Measurements from ENCODE around the gene UBE2G1.

UBE2G1 gene

GRCh38 chr17:4334332-4334731 lies 32.1 kb downstream of the UBE2G1 start:
- DNase-seq (ENCODE audit: low spot score) = no peak

- DNase-seq (ENCODE audit: low spot score) = no peak
Measured at GRCh38 chr17:4333041-4333440, 33.4 kb downstream of the UBE2G1 start.

- no peak for DNase-seq (ENCODE audit: low spot score)
Measured at GRCh38 chr17:4332296-4332970, 34.0 kb downstream of the UBE2G1 start.

DNA sequence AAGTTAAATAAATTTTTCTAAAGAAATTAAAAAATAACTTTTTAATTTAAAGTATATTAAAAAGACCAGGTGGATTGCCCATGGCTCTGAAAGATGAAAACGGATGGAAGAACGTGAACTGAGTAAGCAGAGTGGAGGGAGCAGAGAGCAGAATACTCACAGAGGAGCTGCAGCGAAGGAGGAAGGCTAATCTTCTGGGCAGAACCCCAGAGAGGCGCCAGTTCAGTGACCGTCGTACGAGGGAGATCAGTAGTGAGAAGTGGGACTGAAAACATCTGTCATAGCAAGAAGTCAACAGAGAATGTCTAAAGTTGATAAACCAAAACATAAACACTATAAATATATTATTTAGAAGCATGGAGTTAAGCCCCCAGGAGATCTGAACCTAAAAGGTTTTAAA lies 34.9 kb downstream of the UBE2G1 start:
- no peak for DNase-seq (ENCODE audit: low spot score)

- no peak for DNase-seq (ENCODE audit: low spot score)
Measured at GRCh38 chr17:4329838-4330237, 36.6 kb downstream of the UBE2G1 start.

DNA sequence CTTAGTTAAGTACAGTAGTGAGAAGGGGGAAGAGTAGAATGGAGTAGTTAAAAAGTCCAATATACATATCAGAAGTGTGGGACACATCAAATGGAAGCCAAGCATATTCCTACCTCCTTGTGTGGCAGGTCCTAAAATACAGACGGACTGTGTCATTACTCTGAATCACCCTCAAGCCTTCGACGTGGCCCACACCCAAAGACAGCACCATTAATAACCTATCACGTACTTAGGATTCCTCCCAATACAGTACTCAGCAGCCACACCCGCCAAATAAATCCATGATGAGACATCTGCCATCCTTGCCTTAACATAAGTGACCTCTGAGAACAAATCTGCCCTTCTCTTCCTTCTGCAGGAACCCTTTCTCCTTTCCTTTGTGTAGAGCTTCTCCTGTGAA lies 38.9 kb downstream of the UBE2G1 start:
- DNase-seq (ENCODE audit: low spot score) = no peak

DNA sequence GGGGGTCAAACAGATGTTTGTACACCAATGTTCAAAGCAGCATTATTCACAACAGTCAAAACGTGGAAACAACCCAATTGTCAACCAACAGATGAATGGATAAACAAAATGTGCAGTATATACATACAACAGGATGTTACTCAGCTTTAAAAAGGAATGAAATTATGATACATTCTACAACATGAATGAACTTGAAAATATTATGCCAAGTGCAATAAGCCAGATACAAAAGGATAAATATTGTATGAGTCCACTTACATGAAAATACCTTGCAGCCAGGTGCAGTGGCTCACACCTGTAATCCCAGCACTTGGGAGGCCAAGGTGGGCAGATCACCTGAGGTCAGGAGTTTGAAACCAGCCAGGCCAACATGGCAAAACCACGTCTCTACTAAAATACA lies 39.9 kb downstream of the UBE2G1 start:
- DNase-seq (ENCODE audit: low spot score) = no peak

GRCh38 chr17:4326112-4326511 lies 40.4 kb downstream of the UBE2G1 start:
- no peak for DNase-seq (ENCODE audit: low spot score)

DNA sequence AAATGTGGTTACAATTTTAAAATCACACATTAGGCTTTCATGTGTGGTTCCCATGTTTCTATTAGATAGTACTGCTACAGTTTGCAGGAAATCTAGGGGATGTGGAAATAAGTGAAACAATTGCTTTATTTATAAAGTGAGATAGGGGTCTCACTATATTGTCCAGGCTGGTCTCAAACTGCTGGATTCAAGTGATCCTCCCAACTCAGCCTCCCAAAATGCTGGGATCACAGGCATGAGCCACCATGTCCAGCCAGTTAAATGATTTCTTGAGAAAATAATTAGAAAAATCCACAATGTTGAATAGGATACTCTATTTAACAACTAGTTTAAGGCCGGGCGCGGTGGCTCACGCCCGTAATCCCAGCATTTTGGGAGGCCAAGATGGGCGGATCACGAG lies 42.0 kb downstream of the UBE2G1 start:
- no peak for DNase-seq (ENCODE audit: low spot score)

- no peak for DNase-seq (ENCODE audit: low spot score)
Measured at GRCh38 chr17:4319221-4319620, 47.3 kb downstream of the UBE2G1 start.

DNA sequence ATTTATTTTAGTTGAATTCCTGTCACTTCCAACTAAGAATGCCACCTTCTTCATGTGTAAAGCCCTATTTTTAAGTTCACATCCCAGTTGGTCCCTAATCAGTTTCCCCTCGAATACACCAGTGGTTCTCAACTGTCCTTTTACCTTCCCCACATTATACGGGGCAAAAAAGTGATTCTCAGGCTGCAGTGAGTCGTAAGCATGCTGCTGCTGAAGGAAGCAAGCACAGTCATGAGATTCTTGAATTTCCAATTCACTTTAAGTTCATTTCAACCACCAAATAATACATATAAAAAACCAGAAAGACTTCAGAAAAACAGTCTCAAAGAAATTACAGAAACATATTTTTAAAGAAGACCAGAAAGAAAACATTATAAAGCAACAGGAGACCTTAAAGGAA lies 47.9 kb downstream of the UBE2G1 start:
- no peak for DNase-seq (ENCODE audit: low spot score)

DNA sequence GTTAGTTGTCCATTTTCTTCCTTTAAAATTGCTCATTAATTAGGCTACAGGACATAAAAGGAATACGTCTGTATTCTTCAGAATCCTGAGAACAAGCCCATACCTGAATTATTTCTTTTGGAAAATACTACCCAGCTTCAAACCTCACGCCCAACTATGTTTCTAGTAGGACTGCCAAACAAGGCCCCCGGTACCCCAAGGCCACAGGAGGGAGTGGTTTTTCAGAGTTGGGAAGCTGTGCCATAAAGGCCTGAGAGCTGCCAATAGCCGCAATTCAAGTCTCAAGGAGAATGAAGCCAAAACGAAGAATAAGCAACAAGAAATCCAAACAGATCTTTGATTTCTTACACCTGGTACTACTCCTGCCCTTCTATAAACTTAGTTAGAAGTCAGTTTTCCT lies 48.3 kb downstream of the UBE2G1 start:
- no peak for DNase-seq (ENCODE audit: low spot score)

DNA sequence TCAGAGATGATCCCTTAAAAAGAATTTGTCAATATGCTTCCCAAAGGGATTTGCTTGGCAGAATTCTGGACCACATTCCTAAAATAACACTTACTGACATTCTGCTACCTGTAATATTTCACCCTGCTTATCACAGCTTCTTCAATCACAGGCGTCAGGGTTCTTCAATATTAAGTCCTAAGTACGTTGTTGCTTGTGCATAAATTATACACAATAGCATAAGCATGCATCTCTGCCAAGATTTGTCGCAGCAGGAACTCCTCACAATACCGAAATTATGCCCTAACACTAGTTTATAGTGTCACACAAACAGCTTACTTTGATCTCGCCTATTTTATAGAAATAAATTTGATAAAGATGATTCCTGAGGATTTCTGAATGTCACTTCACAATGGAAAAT lies 48.9 kb downstream of the UBE2G1 start:
- no peak for DNase-seq (ENCODE audit: low spot score)

- no peak for DNase-seq (ENCODE audit: low spot score)
Measured at GRCh38 chr17:4316648-4317047, 49.8 kb downstream of the UBE2G1 start.

DNA sequence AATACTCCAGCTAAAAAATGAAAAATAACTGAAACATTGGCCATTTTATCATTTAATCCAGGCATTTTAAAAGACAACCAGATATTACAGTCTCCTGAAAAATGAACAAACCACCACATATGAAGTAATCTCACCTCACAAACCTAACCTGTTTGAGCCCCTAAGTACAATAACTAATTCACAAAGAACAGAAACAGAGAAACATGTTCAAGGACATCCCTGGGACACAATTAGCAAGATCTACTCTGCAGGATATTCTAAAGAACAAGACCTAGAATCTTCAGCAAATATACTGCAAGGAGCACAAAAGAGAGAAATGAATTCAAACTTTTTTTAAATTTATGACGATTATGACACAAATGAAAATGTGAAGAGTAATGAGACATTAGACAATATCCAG lies 51.9 kb downstream of the UBE2G1 start:
- no peak for DNase-seq (ENCODE audit: low spot score)

DNA sequence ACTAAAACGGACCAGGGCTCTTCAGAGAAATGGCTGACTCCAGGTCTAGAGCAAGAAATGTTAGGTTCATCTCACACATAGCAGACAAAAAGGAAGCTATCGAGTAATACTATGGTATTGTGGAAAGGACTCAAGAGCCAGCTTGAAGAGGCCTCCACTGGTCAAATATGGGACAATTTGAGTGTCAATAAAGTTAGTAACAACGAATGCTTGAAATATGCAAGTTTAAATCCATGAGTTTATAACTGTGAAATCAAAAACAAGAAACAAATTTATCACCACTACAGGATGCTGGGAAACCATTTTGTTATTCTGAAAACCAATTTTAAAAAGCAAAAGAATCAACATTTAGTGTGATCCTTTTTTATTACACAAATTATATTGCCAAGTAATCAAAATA lies 52.3 kb downstream of the UBE2G1 start:
- no peak for DNase-seq (ENCODE audit: low spot score)

DNA sequence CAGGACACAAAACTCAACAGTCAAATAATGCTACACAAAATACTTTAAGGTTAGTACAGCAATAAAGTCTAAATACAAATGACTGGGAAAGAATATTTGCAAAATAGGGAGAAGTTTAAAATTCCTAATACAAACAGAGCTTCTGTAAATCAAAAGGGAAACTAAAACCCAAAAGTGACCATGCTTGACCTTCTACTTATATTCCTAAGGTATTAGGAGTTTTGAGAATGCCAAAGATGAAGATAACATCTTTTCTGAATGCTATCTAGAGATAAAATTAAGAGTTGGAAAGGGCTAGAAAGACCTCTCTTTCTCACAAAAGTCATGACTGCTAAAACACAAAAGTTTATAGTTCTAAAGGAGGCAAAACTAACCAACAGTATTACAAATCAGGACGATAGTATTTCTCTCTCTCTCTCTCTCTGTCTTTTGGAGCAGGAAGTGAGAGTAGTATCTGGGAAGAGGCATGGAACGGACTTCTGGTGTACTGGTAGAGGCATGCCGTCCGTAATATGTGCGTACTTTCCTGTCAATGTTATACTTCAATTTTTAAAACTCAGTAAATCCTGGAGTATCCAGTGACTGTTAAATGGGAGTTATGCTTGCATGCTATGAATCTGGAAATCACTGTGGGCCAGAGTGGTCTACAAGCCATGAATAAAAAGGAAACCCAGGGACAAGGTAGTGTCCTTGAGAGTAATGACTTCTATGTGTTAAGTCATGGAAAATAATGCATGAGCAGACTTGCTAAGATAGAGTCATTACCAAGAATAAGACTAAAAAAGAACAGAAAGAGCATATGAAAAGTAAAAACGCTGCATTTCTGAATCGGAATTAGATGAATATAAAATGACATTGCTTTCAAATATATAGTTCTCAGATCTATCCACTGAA lies 53.0 kb downstream of the UBE2G1 start:
- no peak for DNase-seq (ENCODE audit: low spot score)

GRCh38 chr17:4310354-4311060 lies 56.0 kb downstream of the UBE2G1 start:
- no peak for DNase-seq (ENCODE audit: low spot score)

- DNase-seq (ENCODE audit: low spot score) = no peak
Measured at GRCh38 chr17:4309897-4310296, 56.6 kb downstream of the UBE2G1 start.

DNA sequence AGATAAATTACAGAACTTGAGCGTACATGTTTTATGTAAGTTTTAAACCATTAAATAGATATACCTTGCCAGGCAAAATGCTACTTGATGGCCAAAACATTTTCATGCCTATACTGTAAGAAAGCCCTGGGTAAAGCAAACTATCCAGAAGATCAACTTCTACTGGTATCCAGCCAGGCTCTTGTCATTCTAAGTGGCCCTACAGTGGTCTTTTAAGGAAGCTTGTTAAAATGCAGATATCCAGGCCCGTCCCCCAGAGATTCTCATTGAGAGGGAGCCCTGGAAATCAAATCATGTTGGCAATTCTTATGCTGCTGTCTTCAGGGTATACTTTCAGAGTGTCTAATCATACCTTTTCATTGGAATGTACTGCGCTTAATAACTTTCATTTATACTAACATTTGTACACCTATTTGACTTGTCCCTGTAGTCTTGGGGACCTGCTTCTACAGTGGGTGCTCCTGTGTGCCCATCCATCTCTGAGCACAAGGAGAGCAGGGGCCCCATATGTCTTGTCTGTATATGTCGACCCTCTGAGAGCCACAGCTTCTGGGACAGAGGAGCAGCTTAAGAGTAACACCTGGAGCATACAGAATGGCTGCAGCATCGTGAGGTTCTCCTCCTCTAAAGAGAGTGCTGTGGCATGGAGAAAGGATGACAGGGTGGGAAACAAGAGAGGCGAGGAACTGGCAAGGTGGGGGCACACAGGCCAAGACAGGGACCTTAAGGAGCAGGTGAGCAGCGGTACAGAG lies 59.1 kb downstream of the UBE2G1 start:
- no peak for DNase-seq (ENCODE audit: low spot score)

DNA sequence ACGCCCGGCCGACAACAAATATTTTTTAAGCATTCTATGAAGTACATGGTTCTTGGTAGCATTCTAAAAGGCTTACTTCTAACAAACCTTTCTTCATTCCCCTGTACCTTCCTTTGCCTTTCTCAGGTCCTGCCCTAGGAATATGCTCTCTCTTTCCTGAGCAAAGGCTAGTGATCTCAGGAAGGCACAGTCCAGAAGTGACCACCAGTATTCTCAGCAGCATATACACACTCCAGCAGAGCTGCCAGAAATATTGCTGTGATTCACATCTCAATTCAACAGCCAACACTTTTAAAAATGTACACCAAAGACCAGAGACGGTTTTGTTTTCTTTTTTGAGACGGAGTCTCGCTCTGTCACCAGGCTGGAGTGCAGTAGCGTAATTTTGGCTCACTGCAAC lies 61.3 kb downstream of the UBE2G1 start:
- no peak for DNase-seq (ENCODE audit: low spot score)

DNA sequence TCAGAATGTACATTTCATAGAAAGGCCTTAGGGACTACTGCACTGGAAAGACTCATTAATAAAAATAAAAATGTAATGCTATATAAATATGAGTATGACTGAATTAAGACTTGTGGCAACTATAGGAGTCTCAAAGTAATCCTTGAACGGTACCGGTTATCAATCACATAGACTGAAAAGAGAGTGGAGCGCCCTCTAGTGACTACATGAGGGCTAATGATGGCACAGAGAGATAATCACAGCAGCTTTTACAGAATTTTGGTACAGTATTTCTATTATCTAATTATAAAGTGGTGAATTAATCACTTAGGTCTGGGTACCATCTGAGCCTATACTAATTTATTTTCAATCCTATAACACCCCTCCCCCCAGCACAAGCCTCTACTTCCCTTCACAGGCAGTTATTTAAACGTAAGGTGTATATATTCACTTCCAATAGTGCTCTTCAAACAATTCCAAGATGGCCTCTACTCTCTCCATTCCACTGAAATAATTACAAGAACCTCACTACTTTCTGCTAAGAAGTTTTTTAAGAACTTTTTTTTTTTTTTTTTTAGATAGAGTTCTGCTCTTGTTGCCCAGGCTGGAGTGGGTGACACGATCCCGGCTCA lies 62.0 kb downstream of the UBE2G1 start:
- peak; percentile 65 for DNase-seq (ENCODE audit: low spot score)

Data from activated CD4-positive, alpha-beta T cell treated with anti-CD3 and anti-CD28 coated beads, Interleukin-2, Interleukin-4, amounts not matched to agents 100 ng/mL and 50 ng/mL, durations not matched to agents 16 hours and 8 hours (primary cell).